ENCODE results near the gene KRT36. TPM values are rescaled to one million over a fixed set of nuclear protein-coding genes. Genes with fewer than 3 reads are reported as not detected.
A peak's percentile ranks its signal among the peaks of the same experiment; 100 is the strongest.

KRT36 gene
- total and polyA plus RNA-seq, 10 of the 15 experiments (the other 5 are each of a cell fraction or from before 2014, with no cell fraction given): not detected

DNA sequence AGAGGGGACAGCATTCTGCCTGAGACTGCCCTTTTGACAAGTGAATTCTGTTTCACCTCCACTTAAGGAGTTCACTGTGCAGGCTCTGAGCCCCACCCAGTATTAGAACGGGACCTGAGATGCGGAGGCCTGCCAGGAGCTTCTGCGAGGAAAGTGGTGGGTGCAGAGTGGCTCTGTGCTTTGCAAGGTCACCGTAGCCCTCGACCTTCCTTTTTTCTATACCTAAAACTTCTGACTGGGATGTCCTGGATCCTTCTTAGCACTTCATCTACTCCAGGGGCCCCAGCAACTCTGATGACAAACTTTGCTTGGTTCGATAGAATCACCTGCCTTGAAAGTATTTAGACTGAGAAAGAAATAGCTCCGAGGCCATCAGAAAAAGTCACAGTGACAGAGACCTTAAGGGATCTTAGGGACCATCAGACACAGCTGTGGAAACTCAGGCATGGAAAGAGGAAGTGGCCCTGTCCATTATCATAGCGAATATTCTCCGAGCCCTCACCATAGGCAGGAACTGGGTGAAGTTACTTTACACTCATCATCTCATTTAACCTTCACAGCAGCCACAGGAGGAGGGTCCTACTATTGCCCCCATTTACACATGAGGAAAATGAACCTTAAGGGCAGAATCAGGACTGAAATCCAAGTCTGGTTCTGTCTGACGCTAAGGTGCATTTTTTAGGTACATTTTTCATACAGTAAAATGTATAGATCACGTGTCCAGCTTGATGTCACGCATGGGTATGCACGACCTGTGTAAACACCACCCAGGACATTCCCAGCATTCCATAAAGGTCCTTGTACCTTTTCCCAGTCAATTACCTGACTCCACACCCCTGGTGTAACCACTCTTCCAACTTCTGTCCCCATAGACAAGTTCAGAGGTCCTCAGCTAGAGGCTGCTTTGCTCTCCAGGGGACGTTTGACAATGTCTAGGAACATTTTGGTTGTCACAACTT lies 16.4 kb upstream of the KRT36 start:
- in situ Hi-C loops (cut with MboI): no loop called here
- H2AFZ ChIP-seq (ENCODE audit: control insufficient read depth, low read depth, low read length): no peak overlapping the region
- intact Hi-C loops (cut with micrococcal nuclease; ENCODE audit: unreplicated experiment): no loop called here
- no TSS peak for BruUV-seq (replicated peaks)
- FAIRE-seq (no peak), DNase-seq (ENCODE audit: low read depth, low spot score) (no peak), ATAC-seq (peak; percentile 31; the same call in 2 of the 3 replicates)
- ChIA-PET RAD21 (ENCODE audit: unreplicated experiment) (no interaction called here), POLR2A (no interaction called here), CTCF (no interaction called here), SMC1A (ENCODE audit: uncharacterized antibody, unreplicated experiment) (no interaction called here)
- H3K36me3 ChIP-seq (ENCODE audit: control insufficient read depth in 2 of 2, insufficient read depth in 2 of 2, low read length in 1 of 2): no peaks in the 10 kb centered on the region
- H3K4me2 ChIP-seq (ENCODE audit: control insufficient read depth, insufficient read depth): no peak overlapping the region
- H3K27ac ChIP-seq (ENCODE audit: control insufficient read depth, insufficient read depth): no peak overlapping the region
- TF ChIP-seq CEBPZ (IDR thresholded peaks at IDR 0.05; ENCODE audit: low read depth, low read length) (no peak), POU2F2 (IDR thresholded peaks at IDR 0.05; ENCODE audit: borderline replicate concordance, low read depth, low read length) (no peak), BACH1 (IDR thresholded peaks at IDR 0.05; ENCODE audit: borderline replicate concordance) (no peak), ATF7 (IDR thresholded peaks at IDR 0.05; ENCODE audit: low read depth) (no peak), PBX3 (IDR thresholded peaks at IDR 0.05; ENCODE audit: insufficient replicate concordance, low read depth, low read length) (no peak), SMC3 (IDR thresholded peaks at IDR 0.05; ENCODE audit: borderline replicate concordance, low read length) (no peak), SPI1 (IDR thresholded peaks at IDR 0.05; ENCODE audit: borderline replicate concordance, insufficient read depth, low read depth, low read length) (peak; percentile 83), STAT1 (conservative IDR thresholded peaks at IDR 0.05) (no peak), KDM1A (IDR thresholded peaks at IDR 0.05; ENCODE audit: borderline replicate concordance) (no peak), JUNB (IDR thresholded peaks at IDR 0.05) (0 out of 2 replicates have a peak, but pooled peaks have one; percentile 23)
- TF ChIP-seq, protein P1, sequence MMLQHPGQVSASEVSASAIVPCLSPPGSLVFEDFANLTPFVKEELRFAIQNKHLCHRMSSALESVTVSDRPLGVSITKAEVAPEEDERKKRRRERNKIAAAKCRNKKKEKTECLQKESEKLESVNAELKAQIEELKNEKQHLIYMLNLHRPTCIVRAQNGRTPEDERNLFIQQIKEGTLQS (IDR thresholded peaks at IDR 0.05; ENCODE audit: borderline replicate concordance, extremely low read depth, low read depth, low read length): no peak
- H3K4me1 ChIP-seq (ENCODE audit: control insufficient read depth, insufficient read depth, low read length): no peaks in the 10 kb centered on the region
- H3K27me3 ChIP-seq (replicated peaks in 1 of 2; ENCODE audit: control insufficient read depth in 2 of 2, insufficient read depth in 2 of 2, low read length in 1 of 2): peaks cover 1 to 8% of the 10 kb centered on the region in 2 experiments; a peak in 2 of 4 replicates
- H3K79me2 ChIP-seq (ENCODE audit: control insufficient read depth, insufficient read depth, low read length): no peaks in the 10 kb centered on the region
- H3K9me3 ChIP-seq (replicated peaks; ENCODE audit: control insufficient read depth, insufficient read depth, low read length): no peaks in the 10 kb centered on the region
- no peaks in the 10 kb centered on the region for H4K20me1 ChIP-seq (ENCODE audit: control insufficient read depth, insufficient read depth)
- no peak overlapping the region for H3K9ac ChIP-seq (ENCODE audit: control insufficient read depth, insufficient read depth, low read length)
- 21% methylated on average over 14 of the region's 14 CpGs for WGBS (ENCODE audit: insufficient coverage, insufficient replicate concordance, low lambda C conversion rate, missing lambda C conversion rate)
- no peak overlapping the region for H3K4me3 ChIP-seq
